Measurements from ENCODE around the gene RASSF6. TPM values are rescaled to one million over a fixed set of nuclear protein-coding genes. Genes with fewer than 3 reads are reported as not detected.
"Not testable (repeated sequence)": the region's sequence is repeated elsewhere in the genome, so short reads cannot be mapped to it uniquely, and the experiment has no call there.

The RASSF6 gene
- total RNA-seq, 2 donors from 2014 or later, result 6.2 to 17.5 TPM

DNA sequence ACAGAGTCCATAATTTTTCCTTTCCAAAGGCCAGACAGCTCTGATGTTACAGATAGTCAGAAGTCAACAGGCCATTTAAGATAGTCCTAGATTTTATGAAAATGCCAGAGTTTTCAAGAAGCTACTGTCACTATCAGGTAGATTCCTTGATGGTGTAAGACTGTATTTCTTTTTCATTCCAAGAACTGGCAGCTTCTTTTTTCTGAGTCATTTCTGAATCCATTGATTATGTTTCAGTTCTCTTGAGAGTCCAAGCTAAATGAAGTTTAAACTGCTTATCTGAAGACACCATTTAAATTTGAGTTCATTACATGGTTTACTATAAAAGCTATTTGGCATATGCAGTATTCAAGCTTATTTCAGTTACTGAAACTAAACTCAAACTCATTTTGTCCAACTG is 44.6 kb downstream of the RASSF6 start:
- intact Hi-C loops (cut with DNase I), result no loop called here
- Histone ChIP-seq H3K9me3 (no peaks in the 10 kb centered on the region), H3K4me3 (no peak overlapping the region), H3K27me3 (replicated peaks; ENCODE audit: insufficient read depth) (no peaks in the 10 kb centered on the region), H3K27ac (no peak overlapping the region), H3K4me1 (replicated peaks) (no peaks in the 10 kb centered on the region), H3K36me3 (no peaks in the 10 kb centered on the region)
- no peak for TF ChIP-seq POLR2AphosphoS5 (IDR thresholded peaks at IDR 0.05)
- TF ChIP-seq, protein P1, sequence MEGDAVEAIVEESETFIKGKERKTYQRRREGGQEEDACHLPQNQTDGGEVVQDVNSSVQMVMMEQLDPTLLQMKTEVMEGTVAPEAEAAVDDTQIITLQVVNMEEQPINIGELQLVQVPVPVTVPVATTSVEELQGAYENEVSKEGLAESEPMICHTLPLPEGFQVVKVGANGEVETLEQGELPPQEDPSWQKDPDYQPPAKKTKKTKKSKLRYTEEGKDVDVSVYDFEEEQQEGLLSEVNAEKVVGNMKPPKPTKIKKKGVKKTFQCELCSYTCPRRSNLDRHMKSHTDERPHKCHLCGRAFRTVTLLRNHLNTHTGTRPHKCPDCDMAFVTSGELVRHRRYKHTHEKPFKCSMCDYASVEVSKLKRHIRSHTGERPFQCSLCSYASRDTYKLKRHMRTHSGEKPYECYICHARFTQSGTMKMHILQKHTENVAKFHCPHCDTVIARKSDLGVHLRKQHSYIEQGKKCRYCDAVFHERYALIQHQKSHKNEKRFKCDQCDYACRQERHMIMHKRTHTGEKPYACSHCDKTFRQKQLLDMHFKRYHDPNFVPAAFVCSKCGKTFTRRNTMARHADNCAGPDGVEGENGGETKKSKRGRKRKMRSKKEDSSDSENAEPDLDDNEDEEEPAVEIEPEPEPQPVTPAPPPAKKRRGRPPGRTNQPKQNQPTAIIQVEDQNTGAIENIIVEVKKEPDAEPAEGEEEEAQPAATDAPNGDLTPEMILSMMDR (IDR thresholded peaks at IDR 0.05), result no peak
- no peak for TF ChIP-seq POLR2A (IDR thresholded peaks at IDR 0.05)
- no peak for DNase-seq (ENCODE audit: low spot score)

DNA sequence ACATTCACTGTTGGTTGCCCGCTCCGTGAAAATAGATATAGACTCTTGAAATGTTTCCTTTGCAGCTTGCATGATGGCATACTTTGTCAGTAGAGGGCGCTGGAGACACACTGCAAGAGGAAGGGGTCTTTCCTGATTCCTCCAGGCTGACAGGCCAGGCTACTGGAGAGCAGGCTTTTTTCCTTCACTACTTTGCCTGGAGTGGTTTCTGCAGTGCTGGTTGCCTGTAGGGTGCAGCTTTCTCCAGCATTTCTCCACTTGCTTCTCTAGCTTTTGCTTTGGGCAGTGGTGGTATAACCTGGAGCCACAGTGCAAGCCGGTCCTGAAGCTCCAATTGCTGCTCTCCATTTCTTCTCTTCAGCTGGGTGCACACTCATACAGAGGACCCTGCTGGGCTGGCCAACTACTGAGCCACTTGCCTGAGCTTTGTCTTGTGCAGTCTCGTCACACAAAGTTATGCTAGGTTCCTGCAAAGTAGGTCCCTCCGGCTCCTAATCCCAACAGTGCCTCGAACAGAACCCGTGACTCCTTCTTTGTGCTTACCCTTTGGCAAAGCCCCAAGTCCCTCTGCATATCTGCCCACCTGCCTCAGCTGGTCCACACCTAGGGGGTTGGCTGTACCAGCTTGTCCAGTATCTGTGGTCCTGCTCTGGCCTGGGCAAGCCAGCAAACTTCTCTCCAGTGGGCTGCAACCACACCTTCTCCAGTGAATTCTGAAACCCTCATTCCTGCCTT is 46.3 kb downstream of the RASSF6 start:
- no peak for TF ChIP-seq POLR2A (IDR thresholded peaks at IDR 0.05)
- TF ChIP-seq, protein P1 (IDR thresholded peaks at IDR 0.05), result peak; percentile 56 to 86 (median 71)
- TF ChIP-seq POLR2AphosphoS5 (IDR thresholded peaks at IDR 0.05), result peak; percentile 61
- no peaks in the 10 kb centered on the region for H3K4me1 ChIP-seq (replicated peaks)
- DNase-seq (ENCODE audit: low spot score), result peak; percentile 80
- intact Hi-C loops (cut with DNase I), result no loop called here
- no peaks in the 10 kb centered on the region for H3K36me3 ChIP-seq
- H3K27ac ChIP-seq, result no peak overlapping the region
- no peaks in the 10 kb centered on the region for H3K9me3 ChIP-seq
- no peaks in the 10 kb centered on the region for H3K27me3 ChIP-seq (replicated peaks; ENCODE audit: insufficient read depth)
- WGBS, result 39% methylated on average over 8 of the region's 8 CpGs
- H3K4me3 ChIP-seq, result no peak overlapping the region

GRCh38 chr4:73550865-73551264 is 69.4 kb downstream of the RASSF6 start:
- H3K9me3 ChIP-seq; intact Hi-C loops (cut with DNase I); H3K36me3 ChIP-seq; DNase-seq (ENCODE audit: low spot score); H3K27me3 ChIP-seq (replicated peaks; ENCODE audit: insufficient read depth); H3K4me3 ChIP-seq; H3K27ac ChIP-seq; H3K4me1 ChIP-seq (replicated peaks): not testable (repeated sequence)
- WGBS, result 74% methylated on average over 11 of the region's 11 CpGs

DNA sequence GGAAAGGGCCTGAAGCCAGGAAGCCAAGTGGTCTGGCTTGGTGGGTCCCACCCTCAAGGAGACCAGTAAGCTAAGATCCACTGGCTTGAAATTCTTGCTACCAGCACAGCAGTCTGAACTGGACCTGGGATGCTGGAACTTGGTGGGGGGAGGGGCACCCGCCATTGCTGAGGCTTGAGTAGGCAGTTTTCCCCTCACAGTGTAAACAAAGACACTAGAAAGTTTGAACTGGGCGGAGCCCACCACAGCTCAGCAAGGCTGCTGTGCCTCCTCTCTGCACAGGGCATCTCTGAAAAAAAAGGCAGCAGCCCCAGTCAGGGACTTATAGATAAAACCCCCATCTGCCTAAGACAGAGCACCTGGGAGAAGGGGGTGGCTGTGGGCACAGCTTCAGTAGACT is 75.6 kb downstream of the RASSF6 start:
- 89% methylated on average over 2 of the region's 2 CpGs for WGBS
- intact Hi-C loops (cut with DNase I), result no loop called here
- no peak overlapping the region for H3K27ac ChIP-seq
- no peaks in the 10 kb centered on the region for H3K4me1 ChIP-seq (replicated peaks)
- H3K9me3 ChIP-seq, result no peaks in the 10 kb centered on the region
- no peaks in the 10 kb centered on the region for H3K27me3 ChIP-seq (replicated peaks; ENCODE audit: insufficient read depth)
- TF ChIP-seq POLR2AphosphoS5 (IDR thresholded peaks at IDR 0.05) (no peak), POLR2A (IDR thresholded peaks at IDR 0.05) (no peak)
- TF ChIP-seq, protein P1 (IDR thresholded peaks at IDR 0.05), result no peak
- DNase-seq (ENCODE audit: low spot score), result no peak
- no peak overlapping the region for H3K4me3 ChIP-seq
- H3K36me3 ChIP-seq, result no peaks in the 10 kb centered on the region

- H3K4me3 ChIP-seq, result no peak overlapping the region
- DNase-seq (ENCODE audit: low spot score), result no peak
- no peaks in the 10 kb centered on the region for H3K9me3 ChIP-seq
- no peak for TF ChIP-seq POLR2AphosphoS5 (IDR thresholded peaks at IDR 0.05)
- TF ChIP-seq, protein P1 (IDR thresholded peaks at IDR 0.05), result no peak
- TF ChIP-seq POLR2A (IDR thresholded peaks at IDR 0.05), result no peak
- intact Hi-C loops (cut with DNase I), result no loop called here
- WGBS, result 82% methylated on average over 3 of the region's 3 CpGs
- no peaks in the 10 kb centered on the region for H3K27me3 ChIP-seq (replicated peaks; ENCODE audit: insufficient read depth)
- no peaks in the 10 kb centered on the region for H3K4me1 ChIP-seq (replicated peaks)
- H3K36me3 ChIP-seq, result no peaks in the 10 kb centered on the region
- H3K27ac ChIP-seq, result no peak overlapping the region
Observed at GRCh38 chr4:73541251-73541650, 79.0 kb downstream of the RASSF6 start.
